Measurements from ENCODE around the gene HBS1L.

Gene HBS1L

GRCh38 chr6:135002229-135002844, 52.3 kb downstream of the HBS1L start:
- H3K4me3 ChIP-seq (replicated peaks; ENCODE audit: insufficient read depth, low read length): no peak overlapping the region
- TF ChIP-seq GABPA (IDR thresholded peaks at IDR 0.05; ENCODE audit: low read depth): no peak
- no peak for TF ChIP-seq CTCF (IDR thresholded peaks at IDR 0.05; ENCODE audit: insufficient read depth, low read length)
- TF ChIP-seq, protein P1, sequence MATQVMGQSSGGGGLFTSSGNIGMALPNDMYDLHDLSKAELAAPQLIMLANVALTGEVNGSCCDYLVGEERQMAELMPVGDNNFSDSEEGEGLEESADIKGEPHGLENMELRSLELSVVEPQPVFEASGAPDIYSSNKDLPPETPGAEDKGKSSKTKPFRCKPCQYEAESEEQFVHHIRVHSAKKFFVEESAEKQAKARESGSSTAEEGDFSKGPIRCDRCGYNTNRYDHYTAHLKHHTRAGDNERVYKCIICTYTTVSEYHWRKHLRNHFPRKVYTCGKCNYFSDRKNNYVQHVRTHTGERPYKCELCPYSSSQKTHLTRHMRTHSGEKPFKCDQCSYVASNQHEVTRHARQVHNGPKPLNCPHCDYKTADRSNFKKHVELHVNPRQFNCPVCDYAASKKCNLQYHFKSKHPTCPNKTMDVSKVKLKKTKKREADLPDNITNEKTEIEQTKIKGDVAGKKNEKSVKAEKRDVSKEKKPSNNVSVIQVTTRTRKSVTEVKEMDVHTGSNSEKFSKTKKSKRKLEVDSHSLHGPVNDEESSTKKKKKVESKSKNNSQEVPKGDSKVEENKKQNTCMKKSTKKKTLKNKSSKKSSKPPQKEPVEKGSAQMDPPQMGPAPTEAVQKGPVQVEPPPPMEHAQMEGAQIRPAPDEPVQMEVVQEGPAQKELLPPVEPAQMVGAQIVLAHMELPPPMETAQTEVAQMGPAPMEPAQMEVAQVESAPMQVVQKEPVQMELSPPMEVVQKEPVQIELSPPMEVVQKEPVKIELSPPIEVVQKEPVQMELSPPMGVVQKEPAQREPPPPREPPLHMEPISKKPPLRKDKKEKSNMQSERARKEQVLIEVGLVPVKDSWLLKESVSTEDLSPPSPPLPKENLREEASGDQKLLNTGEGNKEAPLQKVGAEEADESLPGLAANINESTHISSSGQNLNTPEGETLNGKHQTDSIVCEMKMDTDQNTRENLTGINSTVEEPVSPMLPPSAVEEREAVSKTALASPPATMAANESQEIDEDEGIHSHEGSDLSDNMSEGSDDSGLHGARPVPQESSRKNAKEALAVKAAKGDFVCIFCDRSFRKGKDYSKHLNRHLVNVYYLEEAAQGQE (IDR thresholded peaks at IDR 0.05; ENCODE audit: insufficient replicate concordance, low read depth): no peak
- TF ChIP-seq POLR2AphosphoS5 (IDR thresholded peaks at IDR 0.05; ENCODE audit: low read depth): no peak
- TF ChIP-seq SPI1 (IDR thresholded peaks at IDR 0.05; ENCODE audit: borderline replicate concordance, low read depth): no peak
- H3K27ac ChIP-seq (replicated peaks): no peak overlapping the region; the same call in 1 of the 2 replicates
- DNase-seq (ENCODE audit: low read depth in 1 of 2, low spot score in 1 of 2): no peak
- H3K27me3 ChIP-seq (ENCODE audit: insufficient read depth, poor library complexity, severe bottlenecking): no peaks in the 10 kb centered on the region

DNA sequence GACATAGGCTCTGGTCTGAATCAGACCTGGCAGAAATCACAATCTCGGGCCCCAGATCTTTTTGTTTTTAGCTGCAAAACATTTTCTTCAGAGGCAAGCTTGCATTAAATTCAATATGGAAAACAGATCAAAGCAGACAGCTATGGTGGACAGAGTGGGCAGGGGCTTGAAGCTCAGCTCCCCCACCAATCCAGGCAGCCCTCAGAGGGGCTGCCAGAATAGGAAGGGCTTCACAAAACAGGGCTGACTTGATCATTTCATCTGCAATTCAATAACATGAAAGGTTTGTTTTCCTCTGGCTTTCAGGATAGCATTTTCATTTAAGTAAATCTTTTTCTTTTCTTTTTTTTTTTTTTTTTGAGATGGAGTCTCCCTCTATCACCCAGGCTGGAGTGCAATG, 55.5 kb downstream of the HBS1L start:
- TF ChIP-seq, protein P1 (IDR thresholded peaks at IDR 0.05; ENCODE audit: insufficient replicate concordance, low read depth): no peak
- TF ChIP-seq GABPA (IDR thresholded peaks at IDR 0.05; ENCODE audit: low read depth) (no peak), POLR2AphosphoS5 (IDR thresholded peaks at IDR 0.05; ENCODE audit: low read depth) (no peak), CTCF (IDR thresholded peaks at IDR 0.05; ENCODE audit: insufficient read depth, low read length) (no peak)
- H3K27ac ChIP-seq (replicated peaks): no peak overlapping the region
- no peak overlapping the region for H3K4me3 ChIP-seq (replicated peaks; ENCODE audit: insufficient read depth, low read length)
- DNase-seq (ENCODE audit: low read depth in 1 of 2, low spot score in 1 of 2): no peak
- H3K27me3 ChIP-seq (ENCODE audit: insufficient read depth, poor library complexity, severe bottlenecking): no peaks in the 10 kb centered on the region

GRCh38 chr6:134997133-134997995, 57.3 kb downstream of the HBS1L start:
- H3K4me3 ChIP-seq (replicated peaks; ENCODE audit: insufficient read depth, low read length): no peak overlapping the region
- no peak overlapping the region for H3K27ac ChIP-seq (replicated peaks)
- DNase-seq (ENCODE audit: low read depth in 1 of 2, low spot score in 1 of 2): no peak
- TF ChIP-seq, protein P1 (IDR thresholded peaks at IDR 0.05; ENCODE audit: insufficient replicate concordance, low read depth): no peak
- no peak for TF ChIP-seq GABPA (IDR thresholded peaks at IDR 0.05; ENCODE audit: low read depth)
- TF ChIP-seq POLR2AphosphoS5 (IDR thresholded peaks at IDR 0.05; ENCODE audit: low read depth): no peak
- no peak for TF ChIP-seq CTCF (IDR thresholded peaks at IDR 0.05; ENCODE audit: insufficient read depth, low read length)
- TF ChIP-seq SPI1 (IDR thresholded peaks at IDR 0.05; ENCODE audit: borderline replicate concordance, low read depth): no peak
- H3K27me3 ChIP-seq (ENCODE audit: insufficient read depth, poor library complexity, severe bottlenecking): no peaks in the 10 kb centered on the region

Measured in HL-60 (cell line).